Measurements from ENCODE around the gene HAPSTR1.

DNA sequence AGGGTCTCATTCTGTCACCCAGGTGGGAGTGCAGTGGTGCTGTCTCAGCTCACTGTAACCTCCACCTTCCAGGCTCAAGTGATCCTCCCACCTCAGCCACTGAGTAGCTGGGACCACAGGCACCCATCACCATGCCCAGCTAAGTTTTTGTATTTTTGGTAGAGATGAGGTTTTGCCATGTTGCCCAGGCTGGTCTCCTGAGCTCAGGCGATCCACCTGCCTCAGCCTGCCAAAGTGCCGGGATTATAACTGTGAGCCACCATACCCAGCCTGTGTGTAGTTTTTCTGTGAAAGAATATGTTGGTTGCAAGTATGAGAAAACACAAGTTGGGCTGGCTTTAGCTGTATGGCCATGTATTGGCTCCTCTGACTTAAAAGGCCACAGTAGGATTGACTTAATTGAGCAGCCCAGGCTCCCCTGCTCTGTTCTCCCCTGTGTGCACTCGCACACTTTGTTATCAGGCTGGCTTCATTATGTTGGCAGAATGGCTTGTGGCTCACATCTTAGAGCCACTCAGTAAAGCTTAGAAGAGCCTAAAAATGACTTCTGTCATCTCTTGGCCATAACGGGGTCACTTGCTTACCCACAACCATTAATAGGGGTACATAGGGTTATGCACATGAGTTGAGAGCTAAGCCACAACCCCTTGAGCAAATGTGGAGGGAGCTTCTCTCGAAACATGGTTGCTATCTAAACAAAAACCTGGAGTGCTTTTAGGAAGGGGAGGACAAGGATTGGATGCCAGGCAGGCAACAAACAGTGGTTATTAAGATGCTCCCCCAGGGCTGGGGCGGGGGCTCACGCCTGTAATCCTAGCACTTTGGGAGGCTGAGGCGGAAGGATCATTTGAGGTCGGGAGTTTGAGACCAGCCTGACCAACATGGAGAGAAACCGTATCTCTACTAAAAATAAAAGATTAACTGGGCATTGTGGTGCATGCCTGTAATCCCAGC, 6.1 kb downstream of the HAPSTR1 start:
- TF ChIP-seq POLR2AphosphoS5 (IDR thresholded peaks at IDR 0.05; ENCODE audit: low read depth, low read length): no peak
- TF ChIP-seq POLR2A (IDR thresholded peaks at IDR 0.05; ENCODE audit: low read depth, low read length): no peak

Data from GM12892 (cell line).